ENCODE data around the gene ZNF213.

DNA sequence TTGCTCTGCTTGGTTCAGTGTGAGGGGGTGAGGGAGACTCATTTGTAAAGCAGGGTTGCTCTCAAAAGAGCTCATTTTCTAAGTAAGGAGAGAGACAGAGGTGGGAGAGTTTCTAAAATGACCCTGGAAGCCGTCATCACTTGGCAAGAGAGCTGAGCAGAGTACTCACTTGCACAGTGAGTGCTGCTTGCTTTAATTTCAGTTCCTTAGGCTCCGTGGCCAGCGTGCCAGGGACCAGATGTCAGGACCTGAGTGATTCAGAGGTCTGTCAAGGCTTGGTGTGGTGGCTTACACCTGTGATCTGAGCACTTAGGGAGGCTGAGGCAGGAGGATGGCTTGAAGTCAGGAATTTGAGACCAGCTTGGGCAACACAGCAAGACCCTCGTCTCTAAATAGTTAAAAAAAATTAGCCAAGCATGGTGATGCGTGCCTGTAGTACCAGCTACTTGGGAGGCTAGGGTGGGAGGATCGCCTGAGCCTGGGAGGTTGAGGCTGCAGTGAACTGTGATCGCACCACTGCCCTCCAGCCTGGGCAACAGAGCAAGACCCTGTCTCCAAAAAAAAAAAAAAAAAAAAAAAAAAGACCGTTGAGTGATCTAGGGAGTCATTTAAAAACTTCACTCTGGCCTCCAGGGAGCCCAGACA is 11.8 kb upstream of the ZNF213 start:
- no peak for TF ChIP-seq POLR2AphosphoS5 (IDR thresholded peaks at IDR 0.05)
- TF ChIP-seq, protein P1, sequence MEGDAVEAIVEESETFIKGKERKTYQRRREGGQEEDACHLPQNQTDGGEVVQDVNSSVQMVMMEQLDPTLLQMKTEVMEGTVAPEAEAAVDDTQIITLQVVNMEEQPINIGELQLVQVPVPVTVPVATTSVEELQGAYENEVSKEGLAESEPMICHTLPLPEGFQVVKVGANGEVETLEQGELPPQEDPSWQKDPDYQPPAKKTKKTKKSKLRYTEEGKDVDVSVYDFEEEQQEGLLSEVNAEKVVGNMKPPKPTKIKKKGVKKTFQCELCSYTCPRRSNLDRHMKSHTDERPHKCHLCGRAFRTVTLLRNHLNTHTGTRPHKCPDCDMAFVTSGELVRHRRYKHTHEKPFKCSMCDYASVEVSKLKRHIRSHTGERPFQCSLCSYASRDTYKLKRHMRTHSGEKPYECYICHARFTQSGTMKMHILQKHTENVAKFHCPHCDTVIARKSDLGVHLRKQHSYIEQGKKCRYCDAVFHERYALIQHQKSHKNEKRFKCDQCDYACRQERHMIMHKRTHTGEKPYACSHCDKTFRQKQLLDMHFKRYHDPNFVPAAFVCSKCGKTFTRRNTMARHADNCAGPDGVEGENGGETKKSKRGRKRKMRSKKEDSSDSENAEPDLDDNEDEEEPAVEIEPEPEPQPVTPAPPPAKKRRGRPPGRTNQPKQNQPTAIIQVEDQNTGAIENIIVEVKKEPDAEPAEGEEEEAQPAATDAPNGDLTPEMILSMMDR (IDR thresholded peaks at IDR 0.05; ENCODE audit: poor library complexity, severe bottlenecking), result no peak
- TF ChIP-seq RAD21 (conservative IDR thresholded peaks at IDR 0.05), result no peak
- TF ChIP-seq TAF1 (IDR thresholded peaks at IDR 0.05; ENCODE audit: low read depth), result no peak
